ENCODE results near the gene MACROD2. TPM values are rescaled to one million over a fixed set of nuclear protein-coding genes. Genes with fewer than 3 reads are reported as not detected.

MACROD2 gene
- total RNA-seq, 2 donors from 2014 or later = 0.95 to 4.2 TPM

GRCh38 chr20:14561741-14562221 is 566.5 kb downstream of the MACROD2 start:
- Histone ChIP-seq H3K27ac (no peak overlapping the region), H3K27me3 (replicated peaks; ENCODE audit: insufficient read depth) (no peaks in the 10 kb centered on the region), H3K4me3 (no peak overlapping the region), H3K36me3 (no peaks in the 10 kb centered on the region), H3K4me1 (ENCODE audit: control insufficient read depth in 1 of 2, low read depth in 2 of 2) (no peaks in the 10 kb centered on the region), H3K9me3 (no peaks in the 10 kb centered on the region)
- ATAC-seq (ENCODE audit: insufficient number of reproducible peaks, low FRiP score, low read depth) (no peak), DNase-seq (ENCODE audit: low spot score) (no peak)
- TF ChIP-seq CTCF (IDR thresholded peaks at IDR 0.05) = no peak

GRCh38 chr20:14562981-14563380 is 567.7 kb downstream of the MACROD2 start:
- Histone ChIP-seq H3K36me3 (no peaks in the 10 kb centered on the region), H3K4me1 (ENCODE audit: control insufficient read depth in 1 of 2, low read depth in 2 of 2) (no peaks in the 10 kb centered on the region), H3K27ac (no peak overlapping the region), H3K4me3 (no peak overlapping the region), H3K27me3 (replicated peaks; ENCODE audit: insufficient read depth) (no peaks in the 10 kb centered on the region), H3K9me3 (no peaks in the 10 kb centered on the region)
- ATAC-seq (ENCODE audit: insufficient number of reproducible peaks, low FRiP score, low read depth) = no peak
- no peak for TF ChIP-seq CTCF (IDR thresholded peaks at IDR 0.05)
- no peak for DNase-seq (ENCODE audit: low spot score)

GRCh38 chr20:14566505-14566904 is 571.2 kb downstream of the MACROD2 start:
- no peaks in the 10 kb centered on the region for H3K27me3 ChIP-seq (replicated peaks; ENCODE audit: insufficient read depth)
- DNase-seq (ENCODE audit: low spot score) = no peak
- no peak overlapping the region for H3K4me3 ChIP-seq
- no peak overlapping the region for H3K27ac ChIP-seq
- H3K36me3 ChIP-seq = no peaks in the 10 kb centered on the region
- H3K4me1 ChIP-seq (ENCODE audit: control insufficient read depth in 1 of 2, low read depth in 2 of 2) = no peaks in the 10 kb centered on the region
- TF ChIP-seq CTCF (IDR thresholded peaks at IDR 0.05) = no peak
- no peaks in the 10 kb centered on the region for H3K9me3 ChIP-seq
- ATAC-seq (ENCODE audit: insufficient number of reproducible peaks, low FRiP score, low read depth) = no peak

- ATAC-seq (ENCODE audit: insufficient number of reproducible peaks, low FRiP score, low read depth) = no peak
- Histone ChIP-seq H3K27me3 (replicated peaks; ENCODE audit: insufficient read depth) (no peaks in the 10 kb centered on the region), H3K36me3 (no peaks in the 10 kb centered on the region), H3K9me3 (no peaks in the 10 kb centered on the region), H3K27ac (no peak overlapping the region), H3K4me3 (no peak overlapping the region), H3K4me1 (ENCODE audit: control insufficient read depth in 1 of 2, low read depth in 2 of 2) (no peaks in the 10 kb centered on the region)
- no peak for DNase-seq (ENCODE audit: low spot score)
- no peak for TF ChIP-seq CTCF (IDR thresholded peaks at IDR 0.05)
Observed at GRCh38 chr20:14568225-14568624, 572.9 kb downstream of the MACROD2 start.

GRCh38 chr20:14568701-14569100 is 573.4 kb downstream of the MACROD2 start:
- ATAC-seq (ENCODE audit: insufficient number of reproducible peaks, low FRiP score, low read depth) (no peak), DNase-seq (ENCODE audit: low spot score) (no peak)
- H3K36me3 ChIP-seq = no peaks in the 10 kb centered on the region
- H3K4me1 ChIP-seq (ENCODE audit: control insufficient read depth in 1 of 2, low read depth in 2 of 2) = no peaks in the 10 kb centered on the region
- H3K9me3 ChIP-seq = no peaks in the 10 kb centered on the region
- TF ChIP-seq CTCF (IDR thresholded peaks at IDR 0.05) = no peak
- no peak overlapping the region for H3K27ac ChIP-seq
- no peak overlapping the region for H3K4me3 ChIP-seq
- no peaks in the 10 kb centered on the region for H3K27me3 ChIP-seq (replicated peaks; ENCODE audit: insufficient read depth)
